ENCODE data around the gene TEPSIN.
A peak's percentile ranks its signal among the peaks of the same experiment; 100 is the strongest.

TEPSIN gene, protein sequence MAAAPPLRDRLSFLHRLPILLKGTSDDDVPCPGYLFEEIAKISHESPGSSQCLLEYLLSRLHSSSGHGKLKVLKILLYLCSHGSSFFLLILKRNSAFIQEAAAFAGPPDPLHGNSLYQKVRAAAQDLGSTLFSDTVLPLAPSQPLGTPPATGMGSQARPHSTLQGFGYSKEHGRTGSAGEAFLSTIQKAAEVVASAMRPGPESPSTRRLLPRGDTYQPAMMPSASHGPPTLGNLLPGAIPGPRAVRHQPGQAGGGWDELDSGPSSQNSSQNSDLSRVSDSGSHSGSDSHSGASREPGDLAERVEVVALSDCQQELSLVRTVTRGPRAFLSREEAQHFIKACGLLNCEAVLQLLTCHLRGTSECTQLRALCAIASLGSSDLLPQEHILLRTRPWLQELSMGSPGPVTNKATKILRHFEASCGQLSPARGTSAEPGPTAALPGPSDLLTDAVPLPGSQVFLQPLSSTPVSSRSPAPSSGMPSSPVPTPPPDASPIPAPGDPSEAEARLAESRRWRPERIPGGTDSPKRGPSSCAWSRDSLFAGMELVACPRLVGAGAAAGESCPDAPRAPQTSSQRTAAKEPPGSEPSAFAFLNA

DNA sequence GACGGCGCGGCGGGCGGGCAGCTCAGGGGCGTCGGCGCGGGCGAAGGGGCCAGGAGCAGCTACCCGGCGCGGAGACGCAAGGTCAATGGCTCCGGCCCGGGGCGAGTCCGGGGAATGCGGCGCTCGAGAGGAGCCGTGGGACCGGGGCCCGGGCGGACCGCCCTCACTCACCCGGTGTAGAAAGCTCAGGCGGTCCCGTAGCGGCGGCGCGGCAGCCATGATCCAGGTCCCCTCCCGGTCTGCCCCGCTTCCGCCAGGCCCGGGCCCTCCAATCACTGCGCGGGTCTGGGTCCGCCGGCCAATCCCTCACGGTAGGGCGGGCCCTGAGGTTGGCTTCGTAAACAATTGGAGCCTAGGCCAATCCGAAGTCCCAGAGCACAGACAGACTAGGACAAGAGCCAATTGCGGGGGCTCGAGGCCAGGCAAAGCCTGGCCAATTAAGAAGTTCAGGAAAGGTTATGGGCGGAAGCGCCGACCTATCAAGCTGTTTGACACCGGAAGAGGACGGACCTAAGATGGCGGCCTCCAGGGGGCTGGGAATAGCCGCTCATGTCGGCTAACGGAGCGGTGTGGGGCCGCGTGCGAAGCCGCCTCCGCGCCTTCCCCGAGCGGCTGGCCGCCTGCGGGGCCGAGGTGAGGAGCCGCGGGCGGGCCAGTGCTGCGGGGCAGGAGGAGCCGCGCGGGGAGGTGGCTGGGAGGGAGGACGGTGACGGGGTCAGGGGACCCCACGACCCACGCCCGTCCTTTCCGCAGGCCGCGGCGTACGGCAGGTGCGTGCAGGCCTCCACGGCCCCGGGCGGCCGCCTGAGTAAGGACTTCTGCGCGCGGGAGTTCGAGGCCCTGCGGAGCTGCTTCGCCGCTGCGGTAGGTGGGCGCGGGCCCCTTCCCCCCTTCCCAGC is at the start of gene TEPSIN, which contains the start of gene NDUFAF8:
TEPSIN (minus strand) TSS at position 241 of the 899 bp plus-strand sequence; CDS start at position 219, 22 bp downstream.
NDUFAF8 (plus strand) TSS at position 504 of the 899 bp plus-strand sequence; CDS start at position 550, 46 bp downstream.
- DNase-seq (ENCODE audit: low spot score) = peak; percentile 98

DNA sequence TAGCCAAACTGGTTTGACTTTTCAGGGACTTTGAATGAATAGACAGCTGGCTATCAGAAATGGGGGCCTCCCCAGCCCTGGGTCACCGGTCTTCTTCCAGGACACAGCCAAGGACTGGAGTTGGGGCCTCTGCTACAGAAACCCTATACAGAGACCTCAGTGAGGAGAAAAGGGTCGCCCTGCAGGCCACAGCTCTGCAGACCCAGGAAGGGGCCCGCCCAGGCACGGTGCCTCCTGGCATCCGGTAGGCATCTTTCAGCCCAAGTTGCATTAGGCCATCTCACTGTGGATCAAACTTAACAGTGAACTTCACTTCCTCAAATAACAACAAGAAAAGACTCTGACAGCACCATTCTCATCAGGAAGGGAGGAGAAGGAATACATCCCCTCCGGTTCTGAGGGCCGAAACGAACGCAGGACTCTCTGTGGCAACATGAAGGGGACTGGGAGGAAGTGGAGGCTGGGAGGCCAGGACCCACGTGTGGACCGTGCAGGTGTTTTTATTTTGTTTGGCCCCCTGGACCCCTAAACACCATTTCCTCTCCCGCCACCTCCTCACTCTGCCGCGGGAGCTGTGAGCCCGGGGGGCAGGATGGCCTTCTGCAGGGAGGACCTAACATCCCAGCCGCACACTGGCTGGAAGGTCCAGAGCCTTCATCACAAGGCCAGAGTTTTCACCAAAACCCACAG is 49.0 kb upstream of the TEPSIN start:
- no peak for DNase-seq (ENCODE audit: low spot score)

DNA sequence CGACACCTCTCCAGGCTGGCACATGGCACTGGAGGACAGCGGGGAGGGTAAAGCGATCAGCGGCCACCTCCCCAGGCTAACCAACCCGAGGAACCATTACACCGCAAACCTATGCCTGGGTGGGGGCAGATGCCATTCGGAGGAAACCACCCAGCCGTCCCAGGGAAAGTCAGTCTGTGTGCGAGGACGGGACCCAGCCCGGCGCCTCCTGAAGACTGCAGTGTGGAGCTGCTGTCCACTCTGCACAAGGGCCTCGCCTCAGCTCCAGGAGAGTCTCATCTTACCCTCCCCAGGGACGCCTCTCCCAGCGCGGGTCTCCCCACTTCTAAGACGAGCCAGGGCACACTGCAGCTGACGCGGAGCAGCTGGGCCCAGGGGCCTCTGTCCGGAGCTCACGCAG is 48.3 kb upstream of the TEPSIN start:
- no peak for DNase-seq (ENCODE audit: low spot score)

DNA sequence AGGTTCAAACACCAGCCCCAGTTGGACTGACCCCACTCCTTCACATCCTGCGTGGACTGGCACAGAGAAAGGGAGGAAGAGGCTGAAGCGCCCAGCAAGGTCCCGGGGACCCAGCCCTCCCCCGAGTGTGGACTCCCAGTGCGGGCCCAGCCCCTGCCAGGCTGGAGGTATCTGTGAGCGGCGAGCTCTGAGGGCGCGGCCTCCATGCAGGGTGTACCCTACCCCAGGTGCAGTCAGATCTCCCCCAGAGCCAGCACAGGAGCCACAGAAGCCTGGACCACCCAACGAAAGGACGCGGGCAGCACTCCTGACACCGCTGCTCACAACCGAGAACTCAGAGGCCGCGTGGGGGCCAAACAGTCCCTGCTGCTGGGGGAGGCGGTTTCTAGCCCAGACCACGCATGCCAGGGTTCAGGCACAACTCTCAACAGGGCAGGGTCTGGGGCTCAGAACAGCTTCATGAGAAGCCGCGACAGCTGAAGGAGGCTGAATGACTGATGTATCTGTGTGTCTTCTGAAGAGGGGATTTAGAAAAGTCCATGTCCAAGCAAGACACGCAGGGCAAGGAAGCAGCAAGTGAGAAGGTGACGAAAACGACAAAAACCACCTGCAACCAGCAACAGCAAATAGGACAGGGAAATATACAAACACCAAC is 47.8 kb upstream of the TEPSIN start:
- no peak for DNase-seq (ENCODE audit: low spot score)

DNA sequence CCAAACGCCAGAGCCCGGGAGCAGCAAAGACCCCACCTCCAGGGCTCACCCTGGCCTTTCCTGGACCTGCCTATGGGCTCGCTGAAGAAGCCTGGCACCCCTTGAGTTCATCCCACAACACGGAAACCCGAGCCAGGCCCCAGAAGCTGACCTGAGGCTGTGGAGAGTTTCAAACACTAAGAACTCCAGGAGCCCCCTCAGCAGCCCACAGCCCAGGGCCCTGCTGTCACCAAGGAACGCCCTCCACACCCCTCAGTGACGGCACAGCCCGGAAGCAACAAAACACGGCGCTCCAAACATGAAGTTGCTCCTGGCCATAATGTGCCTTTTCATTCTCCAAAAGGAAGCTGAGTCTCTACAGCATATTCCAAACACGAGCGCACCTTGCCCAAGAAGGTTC is 47.0 kb upstream of the TEPSIN start:
- no peak for DNase-seq (ENCODE audit: low spot score)

DNA sequence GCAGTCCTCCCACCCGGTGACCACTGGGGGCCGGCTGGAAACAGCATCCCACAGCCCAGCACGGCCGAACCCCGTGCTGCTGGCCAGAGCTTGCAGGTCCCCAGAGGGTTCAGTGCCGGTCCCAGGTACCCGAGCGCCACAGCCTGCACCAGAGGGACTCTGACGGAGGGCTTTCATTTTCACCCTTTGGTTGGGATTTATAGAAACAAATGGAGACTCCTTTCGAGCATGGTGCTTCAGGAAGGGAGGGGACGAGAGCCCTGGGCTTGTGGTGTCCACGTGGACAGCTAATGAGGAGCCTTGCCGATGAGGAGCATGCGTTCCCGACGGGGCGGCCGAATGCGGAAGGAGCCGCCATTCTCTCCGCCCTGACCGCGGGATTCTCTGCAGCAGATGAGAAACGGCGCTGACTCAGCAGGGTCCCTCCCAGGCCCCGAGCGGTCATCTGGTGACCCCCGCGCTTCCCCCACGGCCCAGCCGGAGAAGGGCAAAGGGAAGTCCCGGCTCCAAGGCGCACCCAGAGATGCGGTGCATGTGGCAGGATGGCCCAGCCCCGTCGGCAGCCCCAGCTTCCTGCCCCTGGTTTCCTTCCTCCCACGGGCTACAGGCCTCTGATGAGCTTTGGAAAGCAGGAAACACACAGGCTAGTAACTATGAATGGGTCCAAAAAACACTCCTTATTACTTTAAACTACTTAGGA is 46.5 kb upstream of the TEPSIN start:
- DNase-seq (ENCODE audit: low spot score) = peak; percentile 53

DNA sequence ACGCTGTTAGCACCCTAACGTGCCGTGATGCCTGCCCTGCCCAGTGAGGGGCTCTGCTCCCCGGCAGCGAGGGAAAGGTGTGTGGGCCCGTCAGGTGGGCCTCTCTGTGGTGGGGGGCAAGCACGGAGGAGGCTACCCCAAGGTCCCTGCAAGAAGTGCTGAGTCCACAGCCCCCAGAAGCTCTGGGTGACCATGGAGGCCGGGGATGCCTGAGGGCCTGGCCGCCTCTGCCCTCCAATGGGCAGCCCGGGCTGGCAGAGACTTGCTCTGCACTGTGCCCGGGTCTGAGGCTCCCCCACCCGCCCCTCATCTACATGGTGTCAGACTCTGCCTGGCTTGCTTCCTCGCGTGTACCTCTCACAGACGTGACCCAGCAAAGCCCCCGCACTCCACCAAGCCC is 44.0 kb upstream of the TEPSIN start:
- DNase-seq (ENCODE audit: low spot score) = no peak

DNA sequence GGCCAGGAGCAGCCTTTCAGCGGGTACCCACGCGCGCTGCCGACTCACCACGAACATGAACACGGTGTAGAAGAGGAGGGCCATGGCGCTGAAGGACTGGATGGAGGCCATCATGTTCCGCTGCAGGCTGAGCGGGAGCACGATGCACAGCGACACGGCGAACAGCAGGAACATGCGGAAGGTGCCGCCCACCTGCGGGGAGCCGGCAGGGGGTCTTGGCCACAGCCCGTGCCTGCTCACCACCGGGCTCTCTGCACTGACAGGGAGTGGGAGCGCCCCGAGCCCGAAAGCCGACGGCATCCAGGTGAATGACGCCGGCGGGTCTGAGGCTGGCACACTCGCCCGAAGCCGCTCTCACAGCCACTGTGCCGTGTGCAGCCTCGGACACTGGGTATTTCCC is 43.3 kb upstream of the TEPSIN start:
- no peak for DNase-seq (ENCODE audit: low spot score)

DNA sequence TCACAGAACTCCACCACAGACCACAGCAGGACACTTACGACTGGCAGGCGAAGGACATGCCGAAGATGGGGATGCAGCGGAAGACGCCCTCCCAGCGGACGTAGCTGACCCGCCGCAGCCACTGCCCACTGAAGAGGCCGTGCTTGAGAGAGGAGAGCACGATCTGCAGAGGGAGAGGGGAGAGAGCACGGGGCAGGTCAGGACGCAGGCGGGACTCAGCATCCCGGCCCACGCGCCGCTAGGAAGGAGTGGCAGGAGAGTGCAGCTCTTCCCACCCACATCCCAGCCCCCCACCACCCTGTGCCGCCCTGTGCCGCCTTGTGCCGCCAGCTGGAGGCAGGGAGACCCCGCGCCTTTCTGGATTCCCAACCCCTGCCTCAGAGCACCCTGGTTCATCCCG is 41.7 kb upstream of the TEPSIN start:
- no peak for DNase-seq (ENCODE audit: low spot score)

DNA sequence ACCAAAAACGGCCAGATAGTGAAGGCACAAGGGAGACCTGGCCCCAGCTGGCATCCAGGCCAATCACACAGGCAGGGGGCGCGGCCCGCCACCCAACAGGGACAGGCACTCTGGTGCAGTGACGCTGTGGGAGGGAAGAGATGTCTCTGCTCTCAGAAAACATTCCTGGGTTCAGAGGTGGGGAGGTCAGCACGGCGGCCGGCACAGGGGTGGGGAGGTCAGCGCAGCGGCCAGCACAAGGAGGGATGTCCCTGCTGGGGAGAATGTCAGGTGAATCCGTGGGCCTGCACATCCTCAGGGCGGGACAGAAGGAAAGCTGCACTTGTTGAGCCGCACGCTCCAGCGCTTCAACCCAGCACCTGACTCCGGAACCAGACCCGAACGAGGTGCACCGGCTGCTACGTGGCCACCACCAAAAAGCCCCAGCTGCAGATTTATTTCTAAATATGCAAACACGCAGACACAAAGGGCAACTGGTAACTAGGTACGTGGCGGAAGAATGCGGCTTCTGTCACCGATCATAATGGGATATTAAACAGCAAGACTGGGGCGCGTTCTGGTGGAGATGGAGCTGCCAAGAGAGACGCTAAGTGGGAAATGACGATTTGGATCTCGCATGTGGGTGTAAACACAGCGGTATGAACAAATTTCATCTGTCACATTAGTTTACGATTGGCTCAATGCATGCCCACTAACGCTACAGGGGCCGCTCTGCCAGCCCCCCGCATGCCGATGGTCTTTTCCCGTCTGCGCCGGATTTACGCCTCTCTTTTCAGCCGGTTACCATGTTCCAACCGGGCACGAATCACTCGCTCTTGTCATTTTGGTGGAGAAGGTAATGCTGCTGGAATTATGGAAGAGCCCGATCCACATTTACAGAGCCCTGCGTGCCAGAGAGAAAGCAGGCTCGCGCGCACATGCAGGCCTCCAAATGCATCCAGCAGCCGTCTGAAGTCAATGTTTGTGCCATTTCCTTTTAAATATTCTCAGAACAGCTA is 40.7 kb upstream of the TEPSIN start:
- DNase-seq (ENCODE audit: low spot score) = no peak

DNA sequence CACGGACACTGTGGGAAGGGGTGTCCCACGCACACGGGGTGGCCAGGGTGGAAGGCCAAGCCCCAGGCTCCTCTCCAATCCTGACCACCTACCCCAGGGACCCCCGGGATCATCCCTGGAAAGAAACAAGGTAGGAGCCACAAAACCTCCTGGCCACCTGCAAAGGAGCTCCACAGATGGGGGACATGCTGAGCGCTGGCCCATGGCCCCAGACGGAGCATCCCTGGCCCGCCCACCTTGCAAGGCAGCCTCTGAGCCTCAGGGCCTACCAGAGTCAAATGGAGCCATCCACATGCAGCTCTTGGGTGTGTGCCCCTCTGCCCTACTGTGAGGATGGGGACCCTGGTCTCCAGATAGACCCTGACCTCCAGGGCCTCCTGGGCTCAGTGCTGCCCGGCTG is 40.0 kb upstream of the TEPSIN start:
- DNase-seq (ENCODE audit: low spot score) = no peak

DNA sequence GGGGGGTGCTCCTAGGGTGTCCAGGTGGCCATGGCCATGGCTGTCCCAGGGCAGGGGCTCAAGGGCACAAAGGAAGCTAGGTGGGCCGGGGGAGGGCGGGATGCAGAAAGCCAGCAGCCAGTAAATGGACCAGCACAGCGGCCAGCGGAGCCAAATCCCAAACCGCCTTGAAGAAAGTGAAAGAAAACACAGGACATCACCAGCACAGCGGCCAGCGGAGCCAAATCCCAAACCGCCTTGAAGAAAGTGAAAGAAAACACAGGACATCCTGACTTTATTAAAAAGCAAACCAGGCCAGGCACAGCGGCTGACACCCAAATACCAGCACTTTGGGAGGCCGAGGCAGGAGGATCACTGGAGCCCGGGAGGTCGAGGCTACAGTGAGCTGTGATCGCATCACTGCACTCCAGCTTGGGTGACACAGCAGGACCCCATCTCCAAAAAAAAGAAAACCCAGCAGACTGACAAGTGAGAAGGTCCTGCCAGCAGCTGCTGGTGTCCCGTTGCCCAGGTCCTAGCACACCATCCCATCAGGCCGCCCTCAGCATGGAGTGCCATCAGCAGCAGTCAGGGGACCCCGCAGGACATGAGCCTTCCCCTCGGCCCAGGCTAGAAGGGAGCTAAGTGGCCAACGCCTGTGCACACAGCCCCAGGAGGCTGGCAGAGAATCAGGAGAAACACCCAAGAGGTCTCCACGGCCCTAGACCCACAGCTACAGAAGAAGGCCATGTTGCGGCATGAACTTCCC is 39.3 kb upstream of the TEPSIN start:
- no peak for DNase-seq (ENCODE audit: low spot score)

DNA sequence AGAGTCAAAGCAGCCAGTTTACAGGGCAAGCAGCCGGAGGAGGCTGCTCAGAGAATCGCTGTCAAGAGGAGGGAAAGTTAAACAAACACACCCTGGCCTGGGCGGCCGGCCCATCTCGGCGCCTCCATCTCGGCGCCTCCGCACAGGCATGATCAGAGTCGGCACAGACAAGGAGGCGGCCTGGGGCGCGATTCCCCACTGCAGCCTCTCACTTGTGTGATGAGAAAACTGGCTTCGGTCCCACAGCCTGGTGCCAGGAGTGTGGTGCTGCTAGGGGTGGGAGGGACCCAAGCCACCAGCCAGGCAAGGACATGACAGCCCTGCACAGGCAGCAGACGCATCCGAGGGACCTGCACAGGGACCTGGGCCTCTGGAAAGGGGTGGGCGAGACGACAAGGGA is 38.6 kb upstream of the TEPSIN start:
- DNase-seq (ENCODE audit: low spot score) = no peak

DNA sequence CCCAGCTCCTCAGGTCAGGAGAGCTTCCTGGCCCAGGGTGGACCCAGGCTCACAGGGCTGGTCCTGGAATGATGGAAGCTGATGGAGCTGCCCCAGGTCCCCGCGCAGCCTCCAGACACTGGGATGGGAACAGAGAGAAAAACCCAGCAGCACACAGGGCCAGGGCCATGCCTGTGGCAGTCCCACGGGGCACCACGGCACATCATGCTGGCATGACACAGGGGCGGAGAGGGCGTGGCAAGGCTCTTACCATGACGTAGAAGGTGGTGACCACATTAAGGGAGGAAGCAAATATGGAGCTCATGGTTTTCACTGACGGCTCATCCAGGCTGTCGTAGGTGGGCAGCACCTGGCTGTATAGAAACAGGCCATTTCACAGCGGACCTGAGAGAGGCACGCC is 37.9 kb upstream of the TEPSIN start:
- DNase-seq (ENCODE audit: low spot score) = no peak

DNA sequence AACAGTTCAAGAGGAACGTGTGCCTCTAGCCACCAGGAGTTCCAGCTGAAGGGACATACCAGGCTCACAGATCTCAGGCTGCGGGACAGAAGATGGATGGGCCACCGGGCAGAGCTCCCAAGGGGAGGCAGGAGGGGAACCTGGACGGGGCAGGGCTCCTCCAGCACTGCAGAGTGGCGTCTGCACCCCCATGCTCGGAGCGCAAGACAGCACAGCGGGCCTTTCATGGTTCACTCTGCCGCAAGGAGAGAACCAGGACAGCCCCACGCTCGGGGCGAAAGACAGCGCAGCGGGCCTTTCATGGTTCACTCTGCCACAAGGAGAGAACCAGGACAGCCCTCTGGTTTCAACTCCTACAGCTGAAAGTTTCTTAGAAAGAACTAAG is 35.6 kb upstream of the TEPSIN start:
- DNase-seq (ENCODE audit: low spot score) = no peak

DNA sequence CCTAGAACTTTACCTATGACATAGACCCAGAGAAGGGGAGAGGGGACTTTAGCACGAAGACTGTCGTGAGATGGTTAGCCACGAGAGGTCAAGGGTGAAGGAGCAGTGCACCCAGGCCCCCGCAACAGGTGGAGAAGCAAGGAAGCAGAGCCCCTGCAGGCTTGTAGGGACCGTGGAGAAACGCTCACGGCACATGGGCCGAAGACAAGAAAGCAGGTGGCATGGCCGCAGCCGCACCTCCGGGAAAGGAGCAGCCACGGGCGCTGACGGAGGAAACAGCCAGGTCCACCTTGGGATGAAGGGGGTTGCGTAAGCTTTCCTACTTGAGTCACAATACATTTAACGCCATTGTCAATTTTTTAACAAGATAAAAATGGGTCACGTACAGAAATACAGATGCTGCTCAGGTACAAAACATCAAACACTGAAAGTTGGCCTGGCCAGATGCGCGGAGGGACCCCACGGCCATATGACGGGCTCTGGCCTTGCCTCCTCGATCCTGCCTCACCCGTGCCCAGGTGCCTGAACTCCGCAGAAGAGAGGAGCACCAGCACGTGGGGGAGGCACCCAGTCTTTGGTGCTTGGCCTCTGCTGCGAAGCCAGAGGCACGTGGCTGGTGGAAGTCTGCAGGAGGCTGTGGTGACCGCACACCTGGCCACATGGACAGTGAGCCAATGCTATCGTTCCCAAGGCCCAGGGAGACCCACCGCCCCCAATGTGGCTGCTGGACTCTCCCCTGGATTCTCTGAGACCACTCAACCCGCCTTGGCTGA is 35.0 kb upstream of the TEPSIN start:
- DNase-seq (ENCODE audit: low spot score) = no peak

DNA sequence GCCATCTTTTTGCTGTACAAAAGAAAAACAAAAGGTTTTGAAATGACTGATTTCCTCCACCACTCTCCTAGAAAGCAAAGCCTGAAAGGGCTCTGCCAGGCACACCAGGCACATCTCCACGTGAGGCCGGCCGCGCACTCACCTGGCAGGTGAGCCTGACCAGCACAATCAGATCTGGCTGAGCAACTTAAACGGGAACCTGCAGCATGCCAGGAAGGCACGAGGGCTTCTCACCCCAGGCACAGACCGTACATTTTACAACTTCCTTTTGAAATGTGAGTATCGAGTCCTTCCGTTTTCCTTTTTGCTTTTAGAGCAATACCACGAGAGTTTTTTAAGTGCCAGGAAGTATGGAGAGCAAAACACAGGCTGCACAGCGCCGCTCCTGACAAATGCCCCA is 33.8 kb upstream of the TEPSIN start:
- DNase-seq (ENCODE audit: low spot score) = no peak

DNA sequence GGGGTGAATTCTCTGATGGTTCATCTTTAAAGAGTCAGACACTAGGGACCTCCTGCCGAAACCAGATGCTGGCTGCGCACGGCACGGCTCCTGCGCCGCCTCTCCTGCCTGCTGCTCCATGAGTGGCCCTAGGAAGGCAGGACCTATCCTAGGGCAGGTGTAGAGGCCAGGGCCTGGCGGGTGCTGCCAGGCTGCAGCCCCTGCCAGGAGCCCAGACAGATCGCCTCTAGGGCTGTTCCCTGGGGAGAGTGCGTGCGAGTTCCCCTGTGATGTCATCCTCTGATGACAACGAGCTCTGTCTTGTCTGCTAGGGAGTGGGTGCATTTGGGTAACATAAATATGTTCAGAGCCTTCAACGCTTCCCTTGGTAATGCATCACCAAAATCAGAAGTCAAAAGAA is 32.4 kb upstream of the TEPSIN start:
- no peak for DNase-seq (ENCODE audit: low spot score)

Measured in CD4-positive, alpha-beta T cell treated with Interleukin-2 at 100 ng/mL for 4 hours (primary cell).